ENCODE results near the gene ATN1. TPM values are rescaled to one million over a fixed set of nuclear protein-coding genes. Genes with fewer than 3 reads are reported as not detected.
A peak's percentile ranks its signal among the peaks of the same experiment; 100 is the strongest.

The ATN1 gene
- total and polyA plus RNA-seq, 9 of the 15 experiments (the other 6 are each of a cell fraction or from before 2014, with no cell fraction given) = 0.15 to 49.8 (median 2.7) TPM

DNA sequence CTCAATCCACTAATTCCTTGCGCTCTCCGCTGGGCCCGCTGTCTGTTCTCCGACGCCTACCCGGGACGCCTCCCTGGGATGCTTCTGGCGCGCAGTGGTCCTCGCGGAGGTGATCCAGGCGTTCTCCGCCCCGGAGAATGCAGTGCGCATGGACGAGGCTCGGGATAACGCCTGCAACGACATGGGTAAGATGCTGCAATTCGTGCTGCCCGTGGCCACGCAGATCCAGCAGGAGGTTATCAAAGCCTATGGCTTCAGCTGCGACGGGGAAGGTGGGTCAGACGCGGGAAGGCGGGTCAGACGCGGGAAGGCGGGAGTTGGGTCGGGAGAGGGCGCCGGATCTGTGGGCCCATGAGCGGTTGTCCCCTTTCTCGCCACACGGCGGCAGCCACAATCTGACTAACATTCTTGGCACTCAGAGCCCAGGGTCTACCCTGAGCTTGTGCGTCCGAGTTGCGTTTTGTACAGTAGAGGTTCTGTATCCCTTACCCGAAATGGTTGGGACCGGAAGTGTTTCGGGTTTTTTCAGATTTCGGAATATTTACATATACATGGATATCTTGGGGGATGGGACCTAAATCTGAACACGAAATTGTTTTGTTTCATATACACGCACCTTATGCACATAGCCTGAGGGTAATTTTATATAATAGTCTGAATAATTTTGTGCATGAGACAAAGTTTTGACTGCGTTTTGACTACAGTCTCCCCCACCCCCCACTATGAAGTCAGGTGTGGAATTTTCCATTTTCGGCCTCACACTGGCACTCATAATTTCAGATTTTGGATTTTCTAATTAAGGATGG, 16.8 kb downstream of the ATN1 start (continued):
- TF ChIP-seq, protein P1, sequence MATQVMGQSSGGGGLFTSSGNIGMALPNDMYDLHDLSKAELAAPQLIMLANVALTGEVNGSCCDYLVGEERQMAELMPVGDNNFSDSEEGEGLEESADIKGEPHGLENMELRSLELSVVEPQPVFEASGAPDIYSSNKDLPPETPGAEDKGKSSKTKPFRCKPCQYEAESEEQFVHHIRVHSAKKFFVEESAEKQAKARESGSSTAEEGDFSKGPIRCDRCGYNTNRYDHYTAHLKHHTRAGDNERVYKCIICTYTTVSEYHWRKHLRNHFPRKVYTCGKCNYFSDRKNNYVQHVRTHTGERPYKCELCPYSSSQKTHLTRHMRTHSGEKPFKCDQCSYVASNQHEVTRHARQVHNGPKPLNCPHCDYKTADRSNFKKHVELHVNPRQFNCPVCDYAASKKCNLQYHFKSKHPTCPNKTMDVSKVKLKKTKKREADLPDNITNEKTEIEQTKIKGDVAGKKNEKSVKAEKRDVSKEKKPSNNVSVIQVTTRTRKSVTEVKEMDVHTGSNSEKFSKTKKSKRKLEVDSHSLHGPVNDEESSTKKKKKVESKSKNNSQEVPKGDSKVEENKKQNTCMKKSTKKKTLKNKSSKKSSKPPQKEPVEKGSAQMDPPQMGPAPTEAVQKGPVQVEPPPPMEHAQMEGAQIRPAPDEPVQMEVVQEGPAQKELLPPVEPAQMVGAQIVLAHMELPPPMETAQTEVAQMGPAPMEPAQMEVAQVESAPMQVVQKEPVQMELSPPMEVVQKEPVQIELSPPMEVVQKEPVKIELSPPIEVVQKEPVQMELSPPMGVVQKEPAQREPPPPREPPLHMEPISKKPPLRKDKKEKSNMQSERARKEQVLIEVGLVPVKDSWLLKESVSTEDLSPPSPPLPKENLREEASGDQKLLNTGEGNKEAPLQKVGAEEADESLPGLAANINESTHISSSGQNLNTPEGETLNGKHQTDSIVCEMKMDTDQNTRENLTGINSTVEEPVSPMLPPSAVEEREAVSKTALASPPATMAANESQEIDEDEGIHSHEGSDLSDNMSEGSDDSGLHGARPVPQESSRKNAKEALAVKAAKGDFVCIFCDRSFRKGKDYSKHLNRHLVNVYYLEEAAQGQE (IDR thresholded peaks at IDR 0.05; ENCODE audit: borderline replicate concordance) = peak; percentile 82
- TF ChIP-seq, protein P1 (CRISPR knock-in tag; IDR thresholded peaks at IDR 0.05; ENCODE audit: low read depth) = no peak
- TF ChIP-seq, protein P2, sequence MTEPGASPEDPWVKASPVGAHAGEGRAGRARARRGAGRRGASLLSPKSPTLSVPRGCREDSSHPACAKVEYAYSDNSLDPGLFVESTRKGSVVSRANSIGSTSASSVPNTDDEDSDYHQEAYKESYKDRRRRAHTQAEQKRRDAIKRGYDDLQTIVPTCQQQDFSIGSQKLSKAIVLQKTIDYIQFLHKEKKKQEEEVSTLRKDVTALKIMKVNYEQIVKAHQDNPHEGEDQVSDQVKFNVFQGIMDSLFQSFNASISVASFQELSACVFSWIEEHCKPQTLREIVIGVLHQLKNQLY (CRISPR knock-in tag; conservative IDR thresholded peaks at IDR 0.05) = peak in 1 of 2 experiments; percentile 86; a peak in 2 of 4 replicates
- TF ChIP-seq ZNF583 (CRISPR knock-in tag; IDR thresholded peaks at IDR 0.05) (no peak), SAFB2 (IDR thresholded peaks at IDR 0.05; ENCODE audit: borderline replicate concordance, low read depth, low read length, severe bottlenecking) (no peak), ZSCAN29 (IDR thresholded peaks at IDR 0.05) (peak; percentile 95), KDM5B (IDR thresholded peaks at IDR 0.05; ENCODE audit: insufficient replicate concordance, low read depth, low read length) (no peak), YY1 (IDR thresholded peaks at IDR 0.05; ENCODE audit: borderline replicate concordance in 1 of 3, control insufficient read depth in 1 of 3, extremely low read depth in 1 of 3, insufficient read depth in 3 of 3, insufficient read length in 1 of 3, insufficient replicate concordance in 2 of 3, low read depth in 1 of 3, low read length in 2 of 3) (peak in 1 of 3 experiments; percentile 35), CBFB (CRISPR knock-in tag; IDR thresholded peaks at IDR 0.05) (no peak)
- TF ChIP-seq, protein P3, sequence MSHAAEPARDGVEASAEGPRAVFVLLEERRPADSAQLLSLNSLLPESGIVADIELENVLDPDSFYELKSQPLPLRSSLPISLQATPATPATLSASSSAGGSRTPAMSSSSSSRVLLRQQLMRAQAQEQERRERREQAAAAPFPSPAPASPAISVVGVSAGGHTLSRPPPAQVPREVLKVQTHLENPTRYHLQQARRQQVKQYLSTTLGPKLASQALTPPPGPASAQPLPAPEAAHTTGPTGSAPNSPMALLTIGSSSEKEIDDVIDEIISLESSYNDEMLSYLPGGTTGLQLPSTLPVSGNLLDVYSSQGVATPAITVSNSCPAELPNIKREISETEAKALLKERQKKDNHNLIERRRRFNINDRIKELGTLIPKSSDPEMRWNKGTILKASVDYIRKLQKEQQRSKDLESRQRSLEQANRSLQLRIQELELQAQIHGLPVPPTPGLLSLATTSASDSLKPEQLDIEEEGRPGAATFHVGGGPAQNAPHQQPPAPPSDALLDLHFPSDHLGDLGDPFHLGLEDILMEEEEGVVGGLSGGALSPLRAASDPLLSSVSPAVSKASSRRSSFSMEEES (CRISPR knock-in tag; IDR thresholded peaks at IDR 0.05) = no peak
- TF ChIP-seq, protein P4, sequence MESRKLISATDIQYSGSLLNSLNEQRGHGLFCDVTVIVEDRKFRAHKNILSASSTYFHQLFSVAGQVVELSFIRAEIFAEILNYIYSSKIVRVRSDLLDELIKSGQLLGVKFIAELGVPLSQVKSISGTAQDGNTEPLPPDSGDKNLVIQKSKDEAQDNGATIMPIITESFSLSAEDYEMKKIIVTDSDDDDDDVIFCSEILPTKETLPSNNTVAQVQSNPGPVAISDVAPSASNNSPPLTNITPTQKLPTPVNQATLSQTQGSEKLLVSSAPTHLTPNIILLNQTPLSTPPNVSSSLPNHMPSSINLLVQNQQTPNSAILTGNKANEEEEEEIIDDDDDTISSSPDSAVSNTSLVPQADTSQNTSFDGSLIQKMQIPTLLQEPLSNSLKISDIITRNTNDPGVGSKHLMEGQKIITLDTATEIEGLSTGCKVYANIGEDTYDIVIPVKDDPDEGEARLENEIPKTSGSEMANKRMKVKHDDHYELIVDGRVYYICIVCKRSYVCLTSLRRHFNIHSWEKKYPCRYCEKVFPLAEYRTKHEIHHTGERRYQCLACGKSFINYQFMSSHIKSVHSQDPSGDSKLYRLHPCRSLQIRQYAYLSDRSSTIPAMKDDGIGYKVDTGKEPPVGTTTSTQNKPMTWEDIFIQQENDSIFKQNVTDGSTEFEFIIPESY (CRISPR knock-in tag; IDR thresholded peaks at IDR 0.05) = peak; percentile 36; the same call in 1 of the 2 replicates

All from K562 (cell line).